Fibroblast of lung (primary cell): Measurements from ENCODE around the gene PFN3. TPM values are rescaled to one million over a fixed set of nuclear protein-coding genes. Genes with fewer than 3 reads are reported as not detected.

Source experiments
- DNase-seq, 2 donors: peaks; one replicate each; pipeline versions ENCODE4 v3.0.0 to v3.0.0-alpha.2; 2010; ENCODE audit warnings: low read depth in 2 of 2
- H2AFZ ChIP-seq: 2 replicates; pipeline ENCODE4 v1.5.1; 2012; ENCODE audit warnings: low read length, control low read depth, inconsistent platforms
- H3K27ac ChIP-seq: 2 replicates; pipeline ENCODE4 v1.5.1; 2011; ENCODE audit warnings: low read length, control low read depth; ENCODE audit not compliant: insufficient read depth
- H3K27me3 ChIP-seq: 2 replicates; pipeline ENCODE4 v1.5.1; 2011; ENCODE audit warnings: mild to moderate bottlenecking, low read length; ENCODE audit not compliant: control insufficient read depth, insufficient read depth
- H3K36me3 ChIP-seq: 2 replicates; pipeline ENCODE4 v1.5.1; 2011; ENCODE audit warnings: low read length; ENCODE audit not compliant: control insufficient read depth, insufficient read depth
- H3K4me1 ChIP-seq: 2 replicates; pipeline ENCODE4 v1.5.1; 2011; ENCODE audit warnings: low read length; ENCODE audit not compliant: control insufficient read depth, insufficient read depth; ENCODE audit errors: extremely low read depth
- H3K4me2 ChIP-seq: 2 replicates; pipeline ENCODE4 v1.5.1; 2011; ENCODE audit warnings: low read length, control low read depth; ENCODE audit not compliant: insufficient read depth; ENCODE audit errors: extremely low read depth
- H3K4me3 ChIP-seq, 4 experiments: fragments of 200-600 bp in 1 of 4; sonication (generic) in 1 of 4; replicated peaks in 1 of 4; 2 replicates each; pipeline ENCODE4 v1.5.1; 2011 to 2016; ENCODE audit warnings: low read length in 4 of 4, low read depth in 3 of 4, mild to moderate bottlenecking in 3 of 4, control low read depth in 2 of 4, inconsistent platforms in 1 of 4, mixed read lengths in 1 of 4; ENCODE audit not compliant: insufficient read depth in 1 of 4; ENCODE audit errors: control extremely low read depth in 1 of 4
- H3K79me2 ChIP-seq: 2 replicates; pipeline ENCODE4 v1.5.1; 2012; ENCODE audit warnings: mild to moderate bottlenecking, low read length, inconsistent platforms; ENCODE audit not compliant: control insufficient read depth, insufficient read depth
- H3K9ac ChIP-seq: 2 replicates; pipeline ENCODE4 v1.5.1; 2011; ENCODE audit warnings: mild to moderate bottlenecking, low read length, control low read depth; ENCODE audit not compliant: insufficient read depth
- H3K9me3 ChIP-seq: 2 replicates; pipeline ENCODE4 v1.5.1; 2012; ENCODE audit warnings: low read depth, low read length; ENCODE audit not compliant: control insufficient read depth, insufficient read depth
- H4K20me1 ChIP-seq: 2 replicates; pipeline ENCODE4 v1.5.1; 2011; ENCODE audit warnings: low read length; ENCODE audit not compliant: control insufficient read depth, insufficient read depth; ENCODE audit errors: extremely low read depth
- EZH2 ChIP-seq: IDR thresholded peaks from 2 replicates; pipeline ENCODE4 v1.5.1; 2012; ENCODE audit warnings: low read length, control low read depth, mild to moderate bottlenecking; ENCODE audit errors: missing control alignments
- polyA plus RNA-seq, 2 donors: library from polyadenylated mRNA; depleted of rRNA in 1 of 2; stranded (reverse) in 1 of 2; unstranded in 1 of 2; fragments of >200 nt; gene quantifications; 2 replicates each; pipeline ENCODE4 v1.2.1, GENCODE V29; 2011 to 2012; ENCODE audit warnings: missing spikeins in 1 of 2
- total RNA-seq: library from RNA; depleted of rRNA; stranded (reverse); fragments of >200 nt; gene quantifications from 2 replicates; pipeline ENCODE4 v1.2.1, GENCODE V29; 2014
- TF ChIP-seq, protein P1 (sequence below), 2 donors: IDR thresholded peaks in 1 of 2; conservative IDR thresholded peaks in 1 of 2; 1 replicate in 1 of 2; 2 replicates in 1 of 2; pipeline ENCODE4 v1.5.1; 2011 to 2012; ENCODE audit warnings: low read length in 2 of 2, control low read depth in 1 of 2, inconsistent platforms in 1 of 2, low read depth in 1 of 2, mild to moderate bottlenecking in 1 of 2

Gene PFN3
- total and polyA plus RNA-seq, 2 donors (not counting 1 experiment from before 2014, with no cell fraction given), result not detected

DNA sequence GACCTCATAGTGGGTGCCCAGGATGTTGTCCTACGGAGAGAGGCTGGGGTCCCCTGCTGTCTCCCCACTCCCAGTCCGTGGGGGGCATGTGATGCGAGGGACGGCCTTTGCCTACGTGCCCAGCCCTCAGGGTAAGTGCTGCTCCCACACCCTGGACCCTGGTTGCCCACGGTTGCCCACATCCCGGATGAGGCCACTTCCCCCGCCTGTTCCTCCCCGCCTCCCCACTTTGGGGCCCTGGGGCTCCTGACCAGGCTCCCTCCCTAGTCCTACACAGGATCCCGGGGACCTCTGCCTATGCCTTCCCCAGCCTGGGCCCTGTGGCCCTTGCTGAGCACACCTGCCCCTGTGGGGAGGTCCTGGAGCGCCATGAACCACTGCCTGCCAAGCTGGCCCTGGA, 14.7 kb downstream of the PFN3 start:
- no peak for DNase-seq
- peaks cover 18% of the 10 kb centered on the region for H3K27me3 ChIP-seq
- H3K4me1 ChIP-seq, result peaks cover 17% of the 10 kb centered on the region
- H3K36me3 ChIP-seq, result no peaks in the 10 kb centered on the region
- no peak overlapping the region for H3K9ac ChIP-seq
- no peak for TF ChIP-seq EZH2
- TF ChIP-seq, protein P1, sequence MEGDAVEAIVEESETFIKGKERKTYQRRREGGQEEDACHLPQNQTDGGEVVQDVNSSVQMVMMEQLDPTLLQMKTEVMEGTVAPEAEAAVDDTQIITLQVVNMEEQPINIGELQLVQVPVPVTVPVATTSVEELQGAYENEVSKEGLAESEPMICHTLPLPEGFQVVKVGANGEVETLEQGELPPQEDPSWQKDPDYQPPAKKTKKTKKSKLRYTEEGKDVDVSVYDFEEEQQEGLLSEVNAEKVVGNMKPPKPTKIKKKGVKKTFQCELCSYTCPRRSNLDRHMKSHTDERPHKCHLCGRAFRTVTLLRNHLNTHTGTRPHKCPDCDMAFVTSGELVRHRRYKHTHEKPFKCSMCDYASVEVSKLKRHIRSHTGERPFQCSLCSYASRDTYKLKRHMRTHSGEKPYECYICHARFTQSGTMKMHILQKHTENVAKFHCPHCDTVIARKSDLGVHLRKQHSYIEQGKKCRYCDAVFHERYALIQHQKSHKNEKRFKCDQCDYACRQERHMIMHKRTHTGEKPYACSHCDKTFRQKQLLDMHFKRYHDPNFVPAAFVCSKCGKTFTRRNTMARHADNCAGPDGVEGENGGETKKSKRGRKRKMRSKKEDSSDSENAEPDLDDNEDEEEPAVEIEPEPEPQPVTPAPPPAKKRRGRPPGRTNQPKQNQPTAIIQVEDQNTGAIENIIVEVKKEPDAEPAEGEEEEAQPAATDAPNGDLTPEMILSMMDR (conservative IDR thresholded peaks at IDR 0.05 in 1 of 2, IDR thresholded peaks at IDR 0.05 in 1 of 2; ENCODE audit: low read depth in 1 of 2, low read length in 2 of 2), result no peak
- H3K79me2 ChIP-seq, result no peaks in the 10 kb centered on the region
- H3K9me3 ChIP-seq, result no peaks in the 10 kb centered on the region
- H3K4me3 ChIP-seq, result no peak overlapping the region
- no peak overlapping the region for H3K4me2 ChIP-seq
- H3K27ac ChIP-seq, result no peak overlapping the region
- no peaks in the 10 kb centered on the region for H4K20me1 ChIP-seq
- H2AFZ ChIP-seq, result no peak overlapping the region

DNA sequence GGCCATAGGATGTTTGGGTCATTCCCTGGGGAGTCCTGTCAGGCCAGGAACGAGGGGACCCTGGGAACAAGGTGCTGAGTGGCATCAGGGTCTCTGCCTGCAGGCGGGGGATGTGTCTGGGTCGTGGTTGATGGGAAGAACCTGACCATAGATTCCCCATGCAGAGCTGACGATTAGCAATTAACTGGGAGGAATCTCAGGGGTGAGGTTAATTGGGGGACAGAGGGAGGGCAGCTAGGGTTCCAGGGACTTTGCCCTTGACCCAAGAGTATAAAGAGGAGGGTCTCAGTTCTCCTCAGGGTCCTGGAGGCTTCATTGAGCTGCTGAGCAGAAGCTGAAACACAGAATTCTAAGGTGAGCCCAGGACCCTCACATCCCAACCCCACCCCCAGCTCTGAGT, 16.3 kb downstream of the PFN3 start, which contains the start of gene SLC34A1:
Gene SLC34A1, plus strand, starts transcription at position 301 of the 400 bp plus-strand sequence. CDS start 1,308 bp downstream, outside the sequence.
- no peak for DNase-seq
- no peaks in the 10 kb centered on the region for H4K20me1 ChIP-seq
- H3K4me2 ChIP-seq, result no peak within 1 kb of the TSS
- H3K27ac ChIP-seq, result no peak within 1 kb of the TSS
- no peaks in the 10 kb centered on the region for H3K36me3 ChIP-seq
- H3K9me3 ChIP-seq, result no peaks in the 10 kb centered on the region
- peaks cover 18% of the 10 kb centered on the region for H3K27me3 ChIP-seq
- H3K79me2 ChIP-seq, result no peaks in the 10 kb centered on the region
- peaks cover 8% of the 10 kb centered on the region for H3K4me1 ChIP-seq
- no peak within 1 kb of the TSS for H2AFZ ChIP-seq
- no peak within 1 kb of the TSS for H3K4me3 ChIP-seq
- TF ChIP-seq, protein P1 (conservative IDR thresholded peaks at IDR 0.05 in 1 of 2, IDR thresholded peaks at IDR 0.05 in 1 of 2; ENCODE audit: low read depth in 1 of 2, low read length in 2 of 2), result no peak
- no peak for TF ChIP-seq EZH2
- H3K9ac ChIP-seq, result no peak within 1 kb of the TSS

DNA sequence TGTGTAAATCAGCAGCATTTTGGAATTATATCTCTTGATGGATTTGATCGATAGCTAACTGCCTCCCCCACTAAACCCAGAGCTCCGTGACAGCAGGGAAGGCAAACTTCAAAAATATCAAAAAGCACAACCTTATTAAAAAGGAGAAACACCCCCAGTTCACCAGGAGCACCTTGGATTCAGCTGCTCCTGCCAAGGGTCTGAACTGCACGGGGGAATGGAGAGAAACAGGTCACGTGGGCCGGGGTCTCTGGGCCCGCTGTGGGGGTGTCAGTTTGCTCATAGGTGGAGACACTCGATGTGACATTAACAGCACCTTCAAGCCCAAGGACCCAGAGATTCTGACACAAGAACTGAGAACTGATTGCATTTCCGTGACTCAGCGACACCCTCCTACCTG, 17.3 kb downstream of the PFN3 start:
- no peak for TF ChIP-seq EZH2
- TF ChIP-seq, protein P1 (conservative IDR thresholded peaks at IDR 0.05 in 1 of 2, IDR thresholded peaks at IDR 0.05 in 1 of 2; ENCODE audit: low read depth in 1 of 2, low read length in 2 of 2), result no peak
- no peak overlapping the region for H3K9ac ChIP-seq
- H4K20me1 ChIP-seq, result no peaks in the 10 kb centered on the region

More for the DNA sequence above, 17.3 kb downstream of the PFN3 start:
- DNase-seq, result no peak
- Histone ChIP-seq H3K9me3 (no peaks in the 10 kb centered on the region), H3K4me3 (no peak overlapping the region), H3K79me2 (no peaks in the 10 kb centered on the region), H2AFZ (no peak overlapping the region), H3K36me3 (no peaks in the 10 kb centered on the region), H3K27ac (no peak overlapping the region), H3K4me2 (no peak overlapping the region), H3K4me1 (no peaks in the 10 kb centered on the region), H3K27me3 (peaks cover 18% of the 10 kb centered on the region)
